KMS-11 (cell line): ENCODE data around the gene LUC7L.
"Not testable (repeated sequence)": the region's sequence is repeated elsewhere in the genome, so short reads cannot be mapped to it uniquely, and the experiment has no call there.

Experiments used
- H2AFZ ChIP-seq: fragments of 200-600 bp; sonication (generic); 2 replicates; pipeline ENCODE4 v1.6.1; 2016; ENCODE audit warnings: antibody characterized with exemption, mixed run types, low read depth
- H3K27ac ChIP-seq: fragments of 200-600 bp; sonication (generic); 2 replicates; pipeline ENCODE4 v1.6.1; 2016; ENCODE audit warnings: mild to moderate bottlenecking, mixed run types
- H3K27me3 ChIP-seq: fragments of 200-600 bp; sonication (generic); 2 replicates; pipeline ENCODE4 v1.6.1; 2017; ENCODE audit warnings: mild to moderate bottlenecking, low read depth, mixed run types, moderate library complexity; ENCODE audit not compliant: insufficient read depth
- H3K36me3 ChIP-seq: fragments of 200-600 bp; sonication (generic); 2 replicates; pipeline ENCODE4 v1.6.1; 2017; ENCODE audit warnings: mild to moderate bottlenecking, mixed run types; ENCODE audit not compliant: insufficient read depth
- H3K4me1 ChIP-seq: fragments of 200-600 bp; sonication (generic); 2 replicates; pipeline ENCODE4 v1.6.1; 2016; ENCODE audit warnings: mild to moderate bottlenecking, low read depth, mixed run types; ENCODE audit not compliant: poor library complexity, severe bottlenecking
- H3K4me2 ChIP-seq: fragments of 200-600 bp; sonication (generic); 2 replicates; pipeline ENCODE4 v1.7.0; 2016; ENCODE audit warnings: mild to moderate bottlenecking, mixed run types
- H3K4me3 ChIP-seq: fragments of 200-600 bp; sonication (generic); IDR thresholded peaks from 2 replicates; pipeline ENCODE4 v1.6.1; 2017; ENCODE audit warnings: low read depth, low read length, mixed read lengths; ENCODE audit not compliant: insufficient read depth
- H3K79me2 ChIP-seq: fragments of 200-600 bp; sonication (generic); 2 replicates; pipeline ENCODE4 v1.6.1; 2016; ENCODE audit warnings: low read depth, mixed run types; ENCODE audit not compliant: insufficient read depth
- H3K9ac ChIP-seq: fragments of 200-600 bp; sonication (generic); 2 replicates; pipeline ENCODE4 v1.6.1; 2016; ENCODE audit warnings: mild to moderate bottlenecking, mixed run types
- H4K20me1 ChIP-seq: fragments of 200-600 bp; sonication (generic); 2 replicates; pipeline ENCODE4 v1.6.1; 2016; ENCODE audit warnings: mild to moderate bottlenecking, mixed run types; ENCODE audit not compliant: insufficient read depth
- TF ChIP-seq, protein P1 (sequence below): fragments of 200-600 bp; sonication (generic); conservative IDR thresholded peaks from 2 replicates; pipeline ENCODE4 v1.6.1; 2017; ENCODE audit warnings: low read depth, mild to moderate bottlenecking, antibody characterized with exemption, low read length, moderate library complexity, mixed read lengths

LUC7L gene

DNA sequence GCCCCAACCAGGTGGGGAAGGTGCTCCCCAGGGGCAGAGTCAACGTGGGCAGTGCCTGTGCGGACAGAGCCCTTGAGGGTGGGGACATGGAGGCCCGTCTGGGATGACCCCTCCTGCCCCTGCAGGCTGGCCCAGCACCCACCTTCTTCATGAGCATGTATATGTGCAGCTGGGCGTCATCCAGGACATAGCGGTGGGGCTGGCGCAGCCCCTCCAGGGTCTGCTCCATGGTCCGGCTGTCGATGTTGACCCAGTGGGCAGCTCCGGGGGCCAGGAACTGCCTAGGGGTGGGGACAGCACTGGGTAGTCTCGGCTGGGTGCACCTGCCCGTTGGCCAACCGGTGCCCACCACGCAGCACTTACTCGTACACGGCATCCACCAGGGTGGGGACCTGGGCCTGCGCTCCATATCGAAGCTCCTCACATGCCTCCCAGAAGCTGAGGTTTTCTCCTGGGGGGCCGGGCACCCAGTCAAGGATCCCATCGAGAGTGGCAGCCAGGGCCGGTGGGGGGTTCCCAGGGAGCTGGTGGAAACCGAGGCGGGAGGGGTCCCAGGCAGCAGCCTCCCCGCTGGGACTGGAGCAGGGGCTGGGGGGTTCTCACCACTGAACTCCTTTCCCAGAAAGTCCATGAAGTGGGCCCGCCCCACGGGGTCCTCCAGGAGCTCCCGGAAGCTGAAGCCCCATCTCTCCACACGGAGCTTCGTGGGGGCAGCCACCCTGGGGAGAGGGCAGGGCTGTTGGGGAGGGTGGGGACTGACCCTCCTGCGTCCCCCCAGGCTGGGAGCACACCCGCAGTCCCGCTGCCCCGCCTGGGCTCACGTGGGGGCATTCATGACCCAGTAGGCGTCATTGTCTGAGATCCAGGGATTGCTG, 41.4 kb upstream of the LUC7L start:
- Histone ChIP-seq H3K9ac (no peak overlapping the region), H4K20me1 (no peaks in the 10 kb centered on the region), H2AFZ (no peak overlapping the region), H3K27me3 (peaks cover 32% of the 10 kb centered on the region; the same call in 1 of the 2 replicates), H3K4me2 (no peak overlapping the region), H3K27ac (no peak overlapping the region), H3K4me3 (no peak overlapping the region), H3K79me2 (no peaks in the 10 kb centered on the region), H3K36me3 (no peaks in the 10 kb centered on the region), H3K4me1 (peaks cover 3% of the 10 kb centered on the region)
- TF ChIP-seq, protein P1, sequence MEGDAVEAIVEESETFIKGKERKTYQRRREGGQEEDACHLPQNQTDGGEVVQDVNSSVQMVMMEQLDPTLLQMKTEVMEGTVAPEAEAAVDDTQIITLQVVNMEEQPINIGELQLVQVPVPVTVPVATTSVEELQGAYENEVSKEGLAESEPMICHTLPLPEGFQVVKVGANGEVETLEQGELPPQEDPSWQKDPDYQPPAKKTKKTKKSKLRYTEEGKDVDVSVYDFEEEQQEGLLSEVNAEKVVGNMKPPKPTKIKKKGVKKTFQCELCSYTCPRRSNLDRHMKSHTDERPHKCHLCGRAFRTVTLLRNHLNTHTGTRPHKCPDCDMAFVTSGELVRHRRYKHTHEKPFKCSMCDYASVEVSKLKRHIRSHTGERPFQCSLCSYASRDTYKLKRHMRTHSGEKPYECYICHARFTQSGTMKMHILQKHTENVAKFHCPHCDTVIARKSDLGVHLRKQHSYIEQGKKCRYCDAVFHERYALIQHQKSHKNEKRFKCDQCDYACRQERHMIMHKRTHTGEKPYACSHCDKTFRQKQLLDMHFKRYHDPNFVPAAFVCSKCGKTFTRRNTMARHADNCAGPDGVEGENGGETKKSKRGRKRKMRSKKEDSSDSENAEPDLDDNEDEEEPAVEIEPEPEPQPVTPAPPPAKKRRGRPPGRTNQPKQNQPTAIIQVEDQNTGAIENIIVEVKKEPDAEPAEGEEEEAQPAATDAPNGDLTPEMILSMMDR, result no peak

DNA sequence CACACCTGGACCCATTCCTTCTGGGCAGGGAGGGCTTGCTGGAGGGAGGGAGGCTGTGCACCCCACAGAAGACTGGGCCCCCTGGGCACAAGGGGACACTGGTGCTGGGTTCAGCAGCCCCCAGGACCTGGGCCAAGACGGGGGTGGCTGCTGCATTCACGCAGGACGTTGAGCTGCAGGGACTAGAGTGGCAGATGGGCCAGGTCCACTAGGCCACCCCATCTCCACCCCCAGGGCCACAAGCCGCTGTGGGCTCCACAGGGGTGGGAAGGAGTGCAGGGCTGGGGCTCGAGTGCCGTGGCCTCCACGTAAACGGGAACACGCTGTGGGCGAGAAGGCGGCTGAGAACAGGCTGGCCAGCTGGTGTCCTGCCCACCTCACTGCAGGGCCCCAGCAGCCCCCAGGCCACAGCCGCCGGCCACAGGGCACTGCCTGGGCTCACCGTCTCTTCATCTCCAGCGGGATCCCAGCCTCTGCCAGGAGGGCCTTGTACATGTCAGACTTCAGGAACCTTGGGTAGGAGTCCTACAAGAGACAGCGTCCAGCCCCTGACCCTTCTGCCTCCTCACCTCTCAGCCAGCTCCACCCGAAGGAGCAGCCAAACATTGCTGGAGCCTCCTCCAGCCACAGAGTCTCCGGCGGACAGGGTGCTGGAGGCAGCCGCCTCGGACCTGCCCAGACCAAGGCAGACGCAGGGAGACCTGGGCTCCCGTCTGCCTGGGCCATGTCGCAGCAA, 40.0 kb upstream of the LUC7L start:
- Histone ChIP-seq H3K36me3 (no peaks in the 10 kb centered on the region), H3K79me2 (no peaks in the 10 kb centered on the region), H3K27ac (no peak overlapping the region), H3K9ac (no peak overlapping the region), H3K4me1 (peaks cover 3% of the 10 kb centered on the region), H3K4me3 (no peak overlapping the region), H4K20me1 (no peaks in the 10 kb centered on the region), H2AFZ (no peak overlapping the region), H3K27me3 (peaks cover 22% of the 10 kb centered on the region; the same call in 1 of the 2 replicates), H3K4me2 (no peak overlapping the region)
- TF ChIP-seq, protein P1, result no peak

DNA sequence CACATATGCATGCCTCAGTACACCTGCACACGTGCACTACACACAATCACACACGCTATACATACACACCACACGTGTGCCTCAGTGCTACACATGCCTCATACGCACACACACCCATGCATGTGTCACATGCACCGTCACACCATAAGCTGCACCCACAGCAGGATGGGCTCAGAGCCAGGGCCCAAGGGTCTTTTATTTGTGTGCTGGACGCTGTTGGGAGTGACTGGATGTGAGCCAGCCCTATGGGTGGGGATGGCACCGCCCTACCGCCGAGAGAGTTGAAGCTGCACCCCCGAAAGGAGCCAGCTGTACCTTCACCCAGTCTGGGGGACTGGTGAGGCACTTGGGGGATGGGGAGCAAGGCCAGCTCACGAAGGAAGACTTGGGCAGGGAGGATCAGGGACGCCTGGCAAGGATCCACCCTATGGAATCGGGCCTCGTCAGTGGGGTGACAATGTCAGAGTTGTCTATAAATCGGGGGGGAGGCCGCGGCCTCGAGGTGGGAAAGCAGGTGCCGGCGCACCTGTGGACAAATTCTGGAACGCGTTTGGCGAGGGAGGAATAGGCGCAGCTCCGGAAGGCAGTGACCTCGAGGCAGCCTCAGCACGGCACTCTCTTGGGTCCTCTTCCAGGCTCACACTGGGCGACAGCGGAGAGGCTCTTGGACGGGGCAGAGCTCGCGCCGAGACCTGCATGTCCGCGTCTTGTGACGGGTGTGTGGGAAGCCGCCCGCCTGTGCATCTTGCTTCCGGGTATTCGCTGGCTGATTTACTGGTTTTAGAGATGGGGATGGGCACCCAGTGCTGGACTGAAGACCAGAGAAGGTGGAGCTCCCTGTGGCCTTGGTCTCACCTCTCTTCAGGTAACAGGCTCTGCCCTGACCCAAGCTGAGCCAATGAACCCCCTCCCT, 39.1 kb upstream of the LUC7L start:
- no peak overlapping the region for H3K27ac ChIP-seq
- H3K79me2 ChIP-seq, result no peaks in the 10 kb centered on the region
- H3K9ac ChIP-seq, result no peak overlapping the region
- no peaks in the 10 kb centered on the region for H4K20me1 ChIP-seq
- no peak overlapping the region for H3K4me3 ChIP-seq
- no peaks in the 10 kb centered on the region for H3K36me3 ChIP-seq
- H3K4me1 ChIP-seq, result peaks cover 2% of the 10 kb centered on the region
- peaks cover 15% of the 10 kb centered on the region; the same call in 1 of the 2 replicates for H3K27me3 ChIP-seq
- TF ChIP-seq, protein P1, result no peak
- H2AFZ ChIP-seq, result no peak overlapping the region
- H3K4me2 ChIP-seq, result no peak overlapping the region

DNA sequence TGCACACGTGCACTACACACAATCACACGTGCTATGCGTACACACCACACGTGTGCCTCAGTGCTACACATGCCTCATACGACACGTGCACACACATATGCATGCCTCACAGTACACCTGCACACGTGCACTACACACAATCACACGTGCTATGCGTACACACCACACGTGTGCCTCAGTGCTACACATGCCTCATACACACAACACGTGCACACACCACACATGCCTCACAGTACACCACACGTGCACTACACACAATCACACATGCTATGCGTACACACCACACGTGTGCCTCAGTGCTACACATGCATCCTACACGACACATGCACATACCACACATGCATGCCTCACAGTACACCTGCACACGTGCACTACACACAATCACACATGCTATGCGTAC, 38.3 kb upstream of the LUC7L start:
- not testable (repeated sequence) for H3K27me3 ChIP-seq, H3K27ac ChIP-seq, H3K4me1 ChIP-seq, H3K79me2 ChIP-seq, H3K4me2 ChIP-seq, H3K36me3 ChIP-seq, H3K9ac ChIP-seq, H2AFZ ChIP-seq, H3K4me3 ChIP-seq, H4K20me1 ChIP-seq
